ENCODE data around the gene ALB. TPM values are rescaled to one million over a fixed set of nuclear protein-coding genes. Genes with fewer than 3 reads are reported as not detected.

Gene ALB
- total and polyA plus RNA-seq, 5 experiments from 2014 or later, result 0.73 to 0.88 TPM; not detected in 3

DNA sequence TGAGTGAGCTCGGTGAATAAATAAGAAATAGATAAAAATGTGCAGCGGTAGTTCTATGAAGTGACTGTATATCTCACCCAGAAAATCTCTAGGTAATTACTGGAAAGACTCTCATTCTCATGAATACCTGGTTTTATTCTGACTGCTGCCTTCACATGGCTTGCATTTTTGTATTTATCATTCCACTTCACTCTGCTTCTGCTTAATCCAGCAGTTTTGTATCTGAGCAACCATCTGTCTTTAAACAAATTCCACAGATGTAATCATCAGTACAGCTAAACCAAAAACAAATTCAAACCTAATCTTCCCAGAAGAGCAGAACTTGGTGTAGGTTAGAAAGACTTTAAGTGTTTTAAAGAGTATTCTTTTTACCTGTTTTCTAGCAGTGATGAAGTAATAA lies 11.2 kb upstream of the ALB start:
- DNase-seq (no peak), ATAC-seq (no peak)
- POLR2A ChIA-PET, result no interaction called here
- Mint-ChIP-seq H3K4me1 (no peaks in the 10 kb centered on the region), H3K4me3 (no peak overlapping the region), H3K27ac (no peak overlapping the region), H3K9me3 (peaks cover 0 to 9% (median 0%) of the 10 kb centered on the region in 9 donors), H3K27me3 (peaks cover 0 to 12% (median 3%) of the 10 kb centered on the region in 5 donors), H3K36me3 (peaks cover 0 to 1% (median 0%) of the 10 kb centered on the region in 3 donors)

- H3K36me3 Mint-ChIP-seq, result no peaks in the 10 kb centered on the region
- POLR2A ChIA-PET, result no interaction called here
- H3K4me1 Mint-ChIP-seq, result no peaks in the 10 kb centered on the region
- peaks cover 0 to 7% (median 5%) of the 10 kb centered on the region in 5 donors for H3K27me3 Mint-ChIP-seq
- ATAC-seq (no peak), DNase-seq (no peak)
- no peak overlapping the region for H3K4me3 Mint-ChIP-seq
- no peak overlapping the region for H3K27ac Mint-ChIP-seq
- H3K9me3 Mint-ChIP-seq, result no peaks in the 10 kb centered on the region
Measured at GRCh38 chr4:73396304-73396703, 7.8 kb upstream of the ALB start.

- Mint-ChIP-seq H3K27ac (no peak overlapping the region), H3K27me3 (peaks cover 0 to 7% (median 3%) of the 10 kb centered on the region in 5 donors), H3K4me3 (no peak overlapping the region), H3K4me1 (no peaks in the 10 kb centered on the region), H3K36me3 (no peaks in the 10 kb centered on the region), H3K9me3 (no peaks in the 10 kb centered on the region)
- POLR2A ChIA-PET, result no interaction called here
- ATAC-seq (no peak), DNase-seq (no peak)
Measured at GRCh38 chr4:73396993-73397972, 6.8 kb upstream of the ALB start.

DNA sequence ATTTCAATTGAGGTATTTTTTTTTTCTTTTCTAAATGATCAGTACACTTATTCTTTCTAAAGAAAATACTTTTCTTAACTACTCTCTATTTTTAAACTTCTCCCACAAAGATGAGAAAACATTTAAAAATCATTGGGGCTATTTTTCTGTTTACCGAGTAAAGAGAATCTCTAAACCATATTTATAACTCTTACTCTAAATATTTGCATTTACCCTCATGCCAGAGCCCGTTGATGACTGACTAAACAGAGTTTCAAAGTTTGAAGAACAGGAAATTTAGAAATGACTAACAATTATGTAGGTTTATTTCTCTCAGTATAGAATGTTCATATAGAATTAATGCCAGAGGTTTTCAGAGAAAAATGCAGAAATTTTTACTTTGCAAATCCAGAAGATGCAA lies 2.7 kb upstream of the ALB start:
- Mint-ChIP-seq H3K4me3 (no peak overlapping the region), H3K4me1 (no peaks in the 10 kb centered on the region), H3K27me3 (peaks cover 0 to 7% (median 3%) of the 10 kb centered on the region in 5 donors), H3K27ac (no peak overlapping the region), H3K36me3 (no peaks in the 10 kb centered on the region), H3K9me3 (no peaks in the 10 kb centered on the region)
- DNase-seq (no peak), ATAC-seq (no peak)
- POLR2A ChIA-PET, result no interaction called here

GRCh38 chr4:73404457-73404856 lies 370 bp downstream of the ALB start:
- no peak overlapping the region for H3K27ac Mint-ChIP-seq

GRCh38 chr4:73405138-73405537 lies 1.1 kb downstream of the ALB start:
- Mint-ChIP-seq H3K27me3 (no peaks in the 10 kb centered on the region), H3K9me3 (no peaks in the 10 kb centered on the region), H3K4me3 (no peak overlapping the region), H3K27ac (no peak overlapping the region), H3K4me1 (no peaks in the 10 kb centered on the region), H3K36me3 (peaks cover 0 to 4% (median 0%) of the 10 kb centered on the region in 3 donors)
- POLR2A ChIA-PET, result no interaction called here
- DNase-seq (no peak), ATAC-seq (no peak)

More at GRCh38 chr4:73404457-73404856, 370 bp downstream of the ALB start:
- Mint-ChIP-seq H3K9me3 (no peaks in the 10 kb centered on the region), H3K27me3 (no peaks in the 10 kb centered on the region), H3K4me3 (no peak overlapping the region), H3K4me1 (no peaks in the 10 kb centered on the region), H3K36me3 (peaks cover 0 to 2% (median 0%) of the 10 kb centered on the region in 3 donors)
- ATAC-seq, result no peak
- POLR2A ChIA-PET, result no interaction called here
- no peak for DNase-seq

GRCh38 chr4:73406548-73406875 lies 2.4 kb downstream of the ALB start:
- no peak for ATAC-seq
- Mint-ChIP-seq H3K36me3 (peaks cover 0 to 4% (median 0%) of the 10 kb centered on the region in 3 donors), H3K4me1 (no peaks in the 10 kb centered on the region), H3K4me3 (no peak overlapping the region), H3K27ac (no peak overlapping the region), H3K27me3 (no peaks in the 10 kb centered on the region), H3K9me3 (no peaks in the 10 kb centered on the region)
- POLR2A ChIA-PET, result no interaction called here
- DNase-seq, result no peak

- peaks cover 0 to 4% (median 0%) of the 10 kb centered on the region in 3 donors for H3K36me3 Mint-ChIP-seq
Measured at GRCh38 chr4:73407227-73407673, 3.2 kb downstream of the ALB start.

DNA sequence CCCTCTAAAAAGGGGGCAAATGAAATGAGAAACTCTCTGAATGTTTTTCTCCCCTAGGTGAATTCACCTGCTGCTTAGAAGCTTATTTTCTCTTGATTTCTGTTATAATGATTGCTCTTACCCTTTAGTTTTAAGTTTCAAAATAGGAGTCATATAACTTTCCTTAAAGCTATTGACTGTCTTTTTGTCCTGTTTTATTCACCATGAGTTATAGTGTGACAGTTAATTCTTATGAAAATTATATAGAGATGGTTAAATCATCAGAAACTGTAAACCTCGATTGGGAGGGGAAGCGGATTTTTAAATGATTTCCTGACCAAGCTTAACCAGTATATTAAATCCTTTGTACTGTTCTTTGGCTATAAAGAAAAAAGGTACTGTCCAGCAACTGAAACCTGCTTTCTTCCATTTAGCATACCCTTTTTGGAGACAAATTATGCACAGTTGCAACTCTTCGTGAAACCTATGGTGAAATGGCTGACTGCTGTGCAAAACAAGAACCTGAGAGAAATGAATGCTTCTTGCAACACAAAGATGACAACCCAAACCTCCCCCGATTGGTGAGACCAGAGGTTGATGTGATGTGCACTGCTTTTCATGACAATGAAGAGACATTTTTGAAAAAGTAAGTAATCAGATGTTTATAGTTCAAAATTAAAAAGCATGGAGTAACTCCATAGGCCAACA lies 4.2 kb downstream of the ALB start:
- no peaks in the 10 kb centered on the region for H3K9me3 Mint-ChIP-seq
- no peaks in the 10 kb centered on the region for H3K27me3 Mint-ChIP-seq
- no peak for DNase-seq
- no peaks in the 10 kb centered on the region for H3K4me1 Mint-ChIP-seq
- H3K27ac Mint-ChIP-seq, result no peak overlapping the region
- H3K36me3 Mint-ChIP-seq, result peaks cover 0 to 4% (median 0%) of the 10 kb centered on the region in 3 donors
- no peak for ATAC-seq
- no peak overlapping the region for H3K4me3 Mint-ChIP-seq
- POLR2A ChIA-PET, result no interaction called here

More at GRCh38 chr4:73407227-73407673, 3.2 kb downstream of the ALB start:
- DNase-seq (no peak), ATAC-seq (no peak)
- Mint-ChIP-seq H3K4me3 (no peak overlapping the region), H3K27me3 (no peaks in the 10 kb centered on the region), H3K27ac (no peak overlapping the region), H3K9me3 (no peaks in the 10 kb centered on the region), H3K4me1 (no peaks in the 10 kb centered on the region)
- POLR2A ChIA-PET, result no interaction called here

DNA sequence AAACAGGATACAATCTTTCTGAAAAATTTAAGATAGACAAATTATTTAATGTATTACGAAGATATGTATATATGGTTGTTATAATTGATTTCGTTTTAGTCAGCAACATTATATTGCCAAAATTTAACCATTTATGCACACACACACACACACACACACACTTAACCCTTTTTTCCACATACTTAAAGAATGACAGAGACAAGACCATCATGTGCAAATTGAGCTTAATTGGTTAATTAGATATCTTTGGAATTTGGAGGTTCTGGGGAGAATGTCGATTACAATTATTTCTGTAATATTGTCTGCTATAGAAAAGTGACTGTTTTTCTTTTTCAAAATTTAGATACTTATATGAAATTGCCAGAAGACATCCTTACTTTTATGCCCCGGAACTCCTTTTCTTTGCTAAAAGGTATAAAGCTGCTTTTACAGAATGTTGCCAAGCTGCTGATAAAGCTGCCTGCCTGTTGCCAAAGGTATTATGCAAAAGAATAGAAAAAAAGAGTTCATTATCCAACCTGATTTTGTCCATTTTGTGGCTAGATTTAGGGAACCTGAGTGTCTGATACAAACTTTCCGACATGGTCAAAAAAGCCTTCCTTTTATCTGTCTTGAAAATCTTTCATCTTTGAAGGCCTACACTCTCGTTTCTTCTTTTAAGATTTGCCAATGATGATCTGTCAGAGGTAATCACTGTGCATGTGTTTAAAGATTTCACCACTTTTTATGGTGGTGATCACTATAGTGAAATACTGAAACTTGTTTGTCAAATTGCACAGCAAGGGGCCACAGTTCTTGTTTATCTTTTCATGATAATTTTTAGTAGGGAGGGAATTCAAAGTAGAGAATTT lies 5.2 kb downstream of the ALB start:
- Mint-ChIP-seq H3K27ac (peak overlapping the region in 1 of 10 donors; percentile 65), H3K9me3 (no peaks in the 10 kb centered on the region), H3K27me3 (no peaks in the 10 kb centered on the region), H3K4me3 (no peak overlapping the region), H3K36me3 (peaks cover 0 to 4% (median 0%) of the 10 kb centered on the region in 3 donors), H3K4me1 (no peaks in the 10 kb centered on the region)
- POLR2A ChIA-PET, result no interaction called here
- no peak for ATAC-seq
- DNase-seq, result no peak

DNA sequence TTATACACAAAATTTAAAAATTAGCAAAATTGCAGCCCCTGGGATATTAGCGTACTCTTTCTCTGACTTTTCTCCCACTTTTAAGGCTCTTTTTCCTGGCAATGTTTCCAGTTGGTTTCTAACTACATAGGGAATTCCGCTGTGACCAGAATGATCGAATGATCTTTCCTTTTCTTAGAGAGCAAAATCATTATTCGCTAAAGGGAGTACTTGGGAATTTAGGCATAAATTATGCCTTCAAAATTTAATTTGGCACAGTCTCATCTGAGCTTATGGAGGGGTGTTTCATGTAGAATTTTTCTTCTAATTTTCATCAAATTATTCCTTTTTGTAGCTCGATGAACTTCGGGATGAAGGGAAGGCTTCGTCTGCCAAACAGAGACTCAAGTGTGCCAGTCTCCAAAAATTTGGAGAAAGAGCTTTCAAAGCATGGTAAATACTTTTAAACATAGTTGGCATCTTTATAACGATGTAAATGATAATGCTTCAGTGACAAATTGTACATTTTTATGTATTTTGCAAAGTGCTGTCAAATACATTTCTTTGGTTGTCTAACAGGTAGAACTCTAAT lies 6.0 kb downstream of the ALB start:
- POLR2A ChIA-PET, result no interaction called here
- H3K36me3 Mint-ChIP-seq, result peaks cover 0 to 4% (median 0%) of the 10 kb centered on the region in 3 donors
- no peak for DNase-seq
- ATAC-seq, result no peak
- H3K4me1 Mint-ChIP-seq, result no peaks in the 10 kb centered on the region
- no peak overlapping the region for H3K4me3 Mint-ChIP-seq
- no peaks in the 10 kb centered on the region for H3K27me3 Mint-ChIP-seq
- H3K27ac Mint-ChIP-seq, result peak overlapping the region in 1 of 10 donors; percentile 65
- no peaks in the 10 kb centered on the region for H3K9me3 Mint-ChIP-seq

- no peak for ATAC-seq
- H3K9me3 Mint-ChIP-seq, result no peaks in the 10 kb centered on the region
- H3K36me3 Mint-ChIP-seq, result peaks cover 0 to 4% (median 0%) of the 10 kb centered on the region in 3 donors
- POLR2A ChIA-PET, result no interaction called here
- no peak for DNase-seq
- H3K27me3 Mint-ChIP-seq, result no peaks in the 10 kb centered on the region
- no peaks in the 10 kb centered on the region for H3K4me1 Mint-ChIP-seq
- no peak overlapping the region for H3K4me3 Mint-ChIP-seq
- H3K27ac Mint-ChIP-seq, result no peak overlapping the region
Measured at GRCh38 chr4:73410916-73411730, 7.0 kb downstream of the ALB start.
